Measurements from ENCODE around the gene P2RY11.
A peak's percentile ranks its signal among the peaks of the same experiment; 100 is the strongest.

P2RY11 gene

DNA sequence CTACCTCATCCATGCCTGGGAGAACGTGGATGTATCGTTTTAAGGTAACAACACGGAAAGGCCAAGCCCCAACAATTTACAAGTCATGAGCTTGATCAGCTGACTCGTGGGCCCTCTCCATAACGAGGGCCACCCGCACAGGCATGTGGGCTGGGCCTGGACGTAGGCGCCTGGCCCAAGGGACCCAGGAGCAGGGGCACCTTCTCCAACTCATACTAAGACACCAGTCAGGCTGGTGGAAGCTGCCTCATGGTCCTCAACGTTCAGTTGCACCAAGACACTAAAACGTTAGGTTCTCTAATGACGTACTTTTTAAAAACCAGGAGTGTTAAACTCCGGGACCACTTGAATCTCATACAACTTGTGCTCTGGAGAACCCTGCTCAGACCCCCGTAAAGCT, 30.0 kb downstream of the P2RY11 start:
- no peak for DNase-seq (ENCODE audit: low spot score)

DNA sequence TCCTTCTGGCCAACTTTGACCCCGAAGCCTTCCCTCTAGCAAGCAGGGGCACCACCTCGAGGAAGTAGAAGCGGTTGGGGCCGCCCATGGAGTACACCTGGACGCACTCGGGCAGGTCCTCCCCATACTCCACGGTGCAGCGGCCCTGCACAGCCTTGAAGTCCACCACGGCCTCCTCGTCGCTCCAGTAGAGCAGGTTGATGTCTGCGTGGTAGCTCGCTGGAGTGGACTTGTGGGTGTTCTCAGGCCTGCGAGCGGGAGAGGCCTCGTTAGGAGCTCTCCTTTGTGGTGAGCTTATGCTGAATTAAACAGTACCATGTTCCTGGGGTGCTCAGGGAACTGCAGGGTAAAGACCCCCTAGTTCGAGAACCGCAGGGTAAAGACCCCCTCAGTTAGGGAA, 30.5 kb downstream of the P2RY11 start:
- no peak for DNase-seq (ENCODE audit: low spot score)

DNA sequence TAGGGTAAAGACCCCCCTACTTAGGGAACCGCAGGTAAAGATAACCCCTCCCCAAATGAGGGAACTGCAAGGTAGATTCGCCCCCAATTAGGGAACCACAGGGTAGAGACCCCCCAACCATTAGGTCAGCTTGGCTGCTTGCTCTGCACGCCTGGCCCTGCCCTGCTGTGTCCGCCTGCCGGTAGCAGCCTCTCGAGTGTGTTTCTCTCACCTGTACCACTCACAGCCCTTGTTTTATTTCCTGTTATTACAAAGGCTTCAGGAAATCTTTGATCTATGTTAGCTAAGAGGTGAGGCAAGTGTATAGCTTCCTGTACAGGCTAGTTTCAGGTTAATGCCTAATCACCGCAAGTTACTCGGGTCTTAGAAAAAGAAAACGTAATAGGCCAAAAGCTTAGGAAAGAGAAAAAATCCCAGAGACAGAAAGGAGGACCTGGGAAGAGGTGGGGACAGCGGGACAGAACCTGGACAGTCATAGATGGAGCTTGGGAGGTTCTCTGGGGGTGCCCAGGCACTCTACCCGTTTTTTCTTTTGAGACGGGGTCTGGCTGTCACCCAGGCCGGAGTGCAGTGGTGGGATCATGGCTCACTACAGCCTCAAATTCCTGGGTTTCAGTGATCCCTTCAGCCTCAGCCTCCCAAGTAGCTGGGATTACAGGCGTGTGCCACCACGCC, 31.3 kb downstream of the P2RY11 start:
- no peak for DNase-seq (ENCODE audit: low spot score)

DNA sequence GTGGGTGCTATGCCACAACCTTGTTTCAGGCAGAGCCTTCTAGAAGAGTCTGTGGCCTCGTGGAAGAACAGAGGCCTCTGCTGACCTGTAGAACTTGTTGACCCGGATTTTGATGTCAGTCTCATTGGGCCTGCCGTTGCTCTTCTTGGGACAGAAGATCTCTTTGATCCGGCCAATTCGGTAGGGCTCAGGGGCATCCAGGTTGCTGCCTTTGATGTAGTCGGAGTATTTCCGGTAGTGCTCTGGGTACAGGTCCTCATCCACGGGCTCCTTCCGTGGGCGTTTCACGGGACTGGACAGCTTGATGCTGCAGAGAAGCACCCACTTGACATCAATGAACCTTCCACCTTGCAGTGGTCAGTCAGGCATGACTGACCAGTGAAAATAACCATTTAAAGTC, 32.2 kb downstream of the P2RY11 start:
- DNase-seq (ENCODE audit: low spot score) = no peak

DNA sequence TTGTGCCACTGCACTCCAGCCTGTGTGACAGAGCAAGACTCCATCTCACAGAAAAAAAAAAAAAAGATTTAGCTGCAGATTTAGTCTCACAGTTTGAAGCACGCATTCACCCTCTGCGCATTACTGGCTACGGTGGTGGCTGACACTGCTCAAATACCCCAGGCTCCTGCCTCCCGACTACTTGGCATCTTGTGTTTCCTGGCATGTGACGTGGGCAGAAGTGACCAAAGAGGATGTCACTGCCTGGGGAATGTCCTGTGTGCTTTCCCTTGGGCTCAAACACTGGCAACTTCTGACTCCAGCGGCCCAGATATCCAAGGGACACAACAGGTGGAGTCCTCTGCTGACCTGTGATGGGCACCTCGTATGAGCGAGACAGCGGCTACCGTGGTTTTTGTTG, 32.9 kb downstream of the P2RY11 start:
- DNase-seq (ENCODE audit: low spot score) = no peak

DNA sequence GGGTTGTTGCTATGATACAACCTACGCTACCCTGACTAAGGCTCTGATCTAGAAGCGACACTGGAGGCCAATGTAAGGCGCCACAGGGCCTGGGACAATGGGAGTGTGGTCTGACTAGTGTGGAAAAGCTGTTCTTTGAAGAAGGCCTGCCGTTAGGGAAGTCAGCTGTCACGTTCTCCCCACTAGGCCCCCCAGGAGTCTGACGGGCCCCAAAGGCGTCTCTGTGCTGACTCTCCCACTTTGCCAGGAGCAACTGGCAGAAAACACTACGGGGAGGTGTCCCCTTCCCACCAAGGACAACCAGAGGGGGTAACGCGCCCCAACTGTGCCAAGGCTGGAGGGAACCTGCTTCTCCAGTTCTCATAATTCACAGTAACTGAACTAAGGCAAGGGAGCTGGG, 33.5 kb downstream of the P2RY11 start:
- DNase-seq (ENCODE audit: low spot score) = no peak

DNA sequence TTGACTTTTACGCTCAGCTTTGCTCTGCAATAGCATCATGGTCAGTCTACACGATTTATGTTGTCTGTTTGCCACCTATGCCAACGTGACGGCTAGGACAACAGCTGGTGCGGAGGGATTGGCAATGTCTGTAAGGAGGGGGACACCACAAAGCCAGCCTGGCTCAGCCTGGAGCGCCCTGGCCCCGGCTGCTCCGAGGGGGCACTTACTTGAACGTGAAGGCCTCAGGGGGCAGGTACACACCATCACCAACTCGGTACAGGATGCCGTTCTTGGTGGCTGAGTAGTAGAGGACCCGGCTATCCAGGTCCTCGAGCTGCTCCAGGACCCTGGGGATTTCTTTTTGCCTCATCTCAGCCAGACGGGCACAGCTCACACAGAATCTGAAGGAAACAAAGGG, 34.6 kb downstream of the P2RY11 start:
- DNase-seq (ENCODE audit: low spot score) = no peak

DNA sequence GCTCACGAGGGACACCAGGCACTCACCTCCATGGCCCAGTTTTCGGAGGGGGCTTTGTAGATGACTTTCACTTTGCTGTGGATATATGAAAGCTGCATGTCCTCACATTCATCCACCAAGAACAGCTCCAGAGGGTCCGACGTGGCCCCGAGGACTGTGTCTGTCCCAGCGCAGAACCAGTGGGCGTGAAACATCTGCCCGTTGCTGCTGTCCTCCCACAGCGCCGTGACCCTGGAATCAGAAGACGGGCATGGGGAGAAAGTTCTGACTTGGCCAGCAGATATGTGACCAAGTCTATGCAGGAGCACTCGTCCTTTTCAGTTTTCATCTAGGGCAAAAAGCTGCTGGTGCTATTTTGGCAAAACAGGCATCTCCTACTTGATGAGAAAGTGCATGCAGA, 37.9 kb downstream of the P2RY11 start:
- no peak for DNase-seq (ENCODE audit: low spot score)

DNA sequence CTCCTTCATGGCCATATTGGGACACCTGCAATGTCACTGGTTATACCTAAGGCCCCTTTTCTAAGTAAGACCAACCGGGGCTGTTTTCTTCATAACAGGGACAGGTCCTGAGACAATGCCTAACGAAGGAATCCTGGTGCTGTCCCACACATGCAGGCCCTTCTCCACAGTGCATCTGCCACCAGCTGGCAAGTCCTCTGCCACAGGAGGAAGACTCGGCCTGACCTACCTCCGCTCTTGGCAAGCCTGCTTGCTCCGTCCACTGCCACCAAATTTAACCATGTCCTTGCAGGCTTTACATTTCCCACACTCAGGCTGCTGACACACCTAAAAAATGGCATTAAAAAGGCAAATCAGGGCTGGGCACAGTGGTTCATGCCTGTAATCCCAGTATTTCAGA, 40.0 kb downstream of the P2RY11 start:
- no peak for DNase-seq (ENCODE audit: low spot score)

DNA sequence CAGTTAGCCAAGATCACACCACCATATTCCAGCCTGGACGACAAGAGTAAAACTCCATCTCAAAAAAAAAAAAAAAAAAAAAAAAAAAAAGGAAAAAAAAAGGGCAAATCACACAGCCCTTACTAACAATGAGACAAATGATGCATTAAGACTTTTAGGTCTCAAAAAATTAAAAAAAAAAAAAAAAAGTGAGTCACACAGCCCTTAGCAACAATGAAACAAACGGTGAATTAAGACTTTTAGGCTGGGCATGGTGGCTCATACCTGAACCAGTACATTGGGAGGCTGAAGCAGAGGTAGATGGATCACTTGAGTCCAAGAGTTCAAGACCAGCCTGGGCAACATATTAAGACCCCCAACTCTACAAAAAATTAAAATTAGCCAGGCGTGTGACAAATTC, 40.6 kb downstream of the P2RY11 start:
- DNase-seq (ENCODE audit: low spot score) = peak; percentile 38

DNA sequence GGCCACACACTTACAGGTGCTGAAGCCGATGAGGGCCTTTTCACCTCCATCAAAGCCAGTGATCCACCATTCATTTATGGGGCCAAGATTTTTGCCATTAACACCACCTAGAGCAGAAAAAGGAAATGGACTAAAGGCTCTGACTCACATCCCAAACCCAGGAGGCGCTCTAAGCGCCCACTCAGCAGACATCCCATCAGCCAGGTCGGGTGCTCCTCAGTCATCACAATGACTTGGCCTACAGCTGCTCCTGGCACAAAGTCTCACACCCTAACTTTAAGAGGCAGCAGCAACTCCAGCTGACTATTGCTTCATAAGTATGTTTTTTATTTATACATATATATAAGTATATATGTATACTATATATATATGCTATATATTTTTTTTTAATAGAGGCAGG, 44.3 kb downstream of the P2RY11 start:
- DNase-seq (ENCODE audit: low spot score) = peak; percentile 63

DNA sequence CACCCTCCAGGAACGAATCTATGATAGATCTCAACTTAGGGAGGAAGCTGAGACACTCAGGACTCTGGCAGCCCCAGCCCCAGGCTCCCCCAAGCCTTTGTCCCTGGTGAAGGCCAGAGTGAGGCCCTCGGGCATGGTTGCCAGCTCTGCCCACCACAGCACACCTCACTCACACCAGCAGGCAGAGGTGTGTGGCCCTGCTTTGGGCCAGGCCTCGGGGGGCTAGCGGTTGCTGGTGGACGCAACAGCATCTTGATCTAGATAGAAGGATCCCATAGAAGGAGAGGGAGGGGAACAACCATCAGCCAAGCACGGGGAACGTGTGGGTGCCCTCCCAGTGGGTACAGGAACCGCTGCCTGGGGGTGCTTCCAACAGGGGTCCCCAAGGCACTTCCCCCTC, 46.6 kb downstream of the P2RY11 start:
- DNase-seq (ENCODE audit: low spot score) = no peak

DNA sequence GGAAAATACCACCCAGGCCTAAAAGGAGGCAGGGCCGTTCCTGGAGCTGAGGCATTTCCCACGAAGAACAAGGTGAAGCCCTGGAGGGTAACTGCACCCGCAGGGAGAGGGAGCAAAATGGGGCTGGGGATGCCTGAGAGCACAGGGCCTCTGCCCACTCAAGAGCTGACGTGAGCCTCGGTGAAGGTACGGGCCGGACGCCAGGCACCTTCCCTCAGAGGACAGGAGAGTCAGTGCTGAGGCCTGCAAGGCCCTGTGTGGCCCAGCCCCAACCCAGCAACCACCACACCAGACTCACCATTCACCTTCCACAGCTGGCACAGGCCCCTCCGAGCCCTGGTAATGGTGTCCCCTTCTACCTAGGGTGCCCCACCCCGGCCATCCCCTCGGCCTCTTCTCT, 47.0 kb downstream of the P2RY11 start:
- DNase-seq (ENCODE audit: low spot score) = no peak

DNA sequence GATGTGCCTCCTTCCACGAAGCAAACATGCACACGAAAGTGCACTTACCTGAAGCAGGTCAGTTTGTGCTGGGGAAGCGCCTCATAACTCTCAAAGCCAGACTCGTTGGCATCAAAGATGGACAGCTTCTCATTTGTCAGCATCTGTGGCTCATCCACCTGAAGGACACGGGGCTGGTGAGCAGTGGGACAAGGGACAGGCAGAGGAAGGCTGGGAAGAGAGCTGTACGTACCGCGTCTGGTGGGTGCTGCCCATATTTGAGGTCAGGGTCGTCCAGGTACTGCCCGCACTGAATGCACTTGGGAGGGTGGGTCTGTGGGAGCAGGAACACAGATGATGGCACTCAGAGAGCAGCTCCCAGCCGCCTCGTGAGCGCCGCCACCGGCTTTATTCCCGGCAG, 48.1 kb downstream of the P2RY11 start:
- DNase-seq (ENCODE audit: low spot score) = no peak

DNA sequence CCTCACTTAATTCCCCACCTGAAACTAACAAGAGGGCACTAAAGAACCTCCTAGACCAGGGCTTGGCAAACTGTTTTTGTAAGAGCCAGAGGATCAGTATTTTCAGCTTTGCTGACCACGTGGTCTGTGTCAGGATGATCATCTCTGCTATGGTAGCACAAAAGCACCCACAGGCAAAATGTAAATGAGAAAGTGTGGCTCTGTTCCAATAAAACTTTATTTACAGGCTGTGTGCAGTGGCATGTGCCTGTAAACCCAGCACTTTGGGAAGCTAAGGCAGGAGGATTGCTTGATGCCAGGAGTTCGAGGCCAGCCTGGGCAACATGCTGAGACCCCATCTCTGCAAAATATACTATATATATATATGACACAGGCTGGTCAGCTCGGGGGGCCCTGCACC, 52.0 kb downstream of the P2RY11 start:
- no peak for DNase-seq (ENCODE audit: low spot score)

Measured in RKO (cell line).